COLO829 (cell line): ENCODE data around the gene DIS3L2.
"Not testable (repeated sequence)": the region's sequence is repeated elsewhere in the genome, so short reads cannot be mapped to it uniquely, and the experiment has no call there.

Source experiments
- DNase-seq: peaks from one replicate; pipeline ENCODE4 v3.0.0; 2012; ENCODE audit warnings: low spot score

DIS3L2 gene

DNA sequence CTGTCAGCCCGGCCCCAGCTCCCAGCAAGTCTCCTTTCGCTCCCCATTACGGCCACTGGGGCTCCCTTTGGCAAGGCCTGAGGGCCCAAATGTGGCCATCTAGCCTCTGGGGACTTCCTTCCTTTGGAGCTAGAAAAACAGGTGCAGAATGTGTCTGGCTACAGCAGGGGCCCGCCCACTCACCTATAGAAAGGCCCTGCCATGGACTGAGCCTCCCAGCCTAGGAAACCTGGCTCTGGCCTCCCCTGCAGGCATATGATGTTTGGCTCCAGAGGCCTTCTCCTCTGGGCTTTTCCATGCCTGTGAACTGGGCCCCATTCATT is 361.8 kb downstream of the DIS3L2 start:
- no peak for DNase-seq

DNA sequence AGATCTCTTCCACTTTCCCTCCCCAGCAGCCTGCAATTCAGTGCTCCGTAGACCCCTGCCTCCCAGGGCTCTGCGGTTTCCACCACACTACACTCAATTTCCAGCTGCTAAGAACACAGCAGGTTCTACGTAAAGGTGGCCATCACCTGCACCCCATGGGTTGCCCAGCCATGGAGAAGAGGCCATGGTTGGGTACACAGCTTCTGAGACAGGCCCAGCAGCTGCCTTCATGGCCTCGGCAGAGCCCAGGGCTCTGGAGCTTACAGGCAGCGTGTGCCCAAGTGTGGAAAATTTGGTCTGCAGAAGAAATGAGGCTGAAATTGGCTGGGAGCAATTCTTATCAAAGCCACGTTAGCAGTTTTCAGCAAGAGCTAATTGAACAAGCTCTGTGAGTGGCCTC is 362.5 kb downstream of the DIS3L2 start:
- not testable (repeated sequence) for DNase-seq

DNA sequence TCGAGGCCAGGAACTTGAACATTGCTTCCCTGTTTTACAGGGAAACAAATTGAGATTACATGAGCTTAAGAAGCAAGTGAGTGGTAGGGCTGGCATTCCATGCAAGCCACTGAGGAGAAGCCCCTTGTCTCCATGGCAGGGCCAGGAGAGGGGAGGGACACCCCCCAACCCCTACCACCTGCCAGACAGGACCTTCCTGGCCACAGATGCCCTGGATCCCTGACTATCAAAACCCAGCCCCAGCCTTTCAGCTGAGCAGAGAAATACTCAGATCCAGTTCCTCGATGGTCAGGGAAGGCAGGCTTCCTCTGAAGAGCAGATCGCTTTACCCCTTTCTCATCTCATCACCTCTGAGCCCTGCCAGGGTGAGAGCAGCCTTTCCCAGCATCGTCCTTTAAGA is 363.3 kb downstream of the DIS3L2 start:
- no peak for DNase-seq

DNA sequence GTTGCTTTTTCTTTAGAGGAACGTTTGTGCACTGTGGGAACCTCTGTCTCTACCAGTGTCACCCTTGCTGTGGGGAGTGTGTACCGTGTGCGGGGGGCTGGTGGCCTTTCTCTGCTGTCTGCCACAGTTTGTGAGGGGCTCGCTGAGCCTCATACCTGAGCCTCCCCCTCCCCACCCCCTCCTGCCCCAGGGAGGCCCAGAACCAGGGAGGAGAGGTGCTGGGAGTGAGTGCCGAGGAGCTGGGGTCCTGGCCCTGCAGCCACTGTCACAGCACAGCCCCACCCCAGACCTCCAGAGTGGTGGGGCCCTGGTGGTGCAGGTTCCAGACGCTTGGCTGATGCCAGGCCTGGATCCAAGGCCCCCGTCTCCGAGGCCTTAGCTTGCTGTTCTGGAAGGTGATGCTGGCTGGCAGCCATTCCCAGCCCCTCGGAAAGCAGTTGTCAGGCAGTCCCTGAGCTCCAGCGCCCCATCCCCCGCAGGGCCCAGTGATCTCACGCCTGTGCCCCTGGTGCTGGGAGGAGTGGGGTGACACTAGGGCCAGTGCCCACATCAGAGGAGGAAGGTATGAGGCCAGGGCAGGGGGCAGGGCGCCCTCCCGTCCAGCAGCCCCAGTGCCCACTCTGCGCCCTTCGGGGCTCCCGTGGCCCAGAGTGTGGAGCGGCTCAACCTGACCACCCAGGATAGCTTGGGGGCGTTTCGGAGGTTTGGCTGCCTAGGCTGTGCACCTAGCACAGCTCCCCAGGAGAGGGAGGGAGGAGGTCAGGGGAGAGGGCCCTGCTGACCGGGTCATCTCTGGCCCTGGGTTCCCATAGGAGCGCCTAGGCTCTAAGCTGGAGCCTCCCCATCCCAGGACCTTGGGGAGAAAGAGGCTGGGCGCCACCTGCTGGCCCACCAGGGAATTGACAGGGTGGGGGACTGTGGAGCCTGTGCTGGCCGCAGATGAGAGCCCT is 364.1 kb downstream of the DIS3L2 start:
- no peak for DNase-seq

DNA sequence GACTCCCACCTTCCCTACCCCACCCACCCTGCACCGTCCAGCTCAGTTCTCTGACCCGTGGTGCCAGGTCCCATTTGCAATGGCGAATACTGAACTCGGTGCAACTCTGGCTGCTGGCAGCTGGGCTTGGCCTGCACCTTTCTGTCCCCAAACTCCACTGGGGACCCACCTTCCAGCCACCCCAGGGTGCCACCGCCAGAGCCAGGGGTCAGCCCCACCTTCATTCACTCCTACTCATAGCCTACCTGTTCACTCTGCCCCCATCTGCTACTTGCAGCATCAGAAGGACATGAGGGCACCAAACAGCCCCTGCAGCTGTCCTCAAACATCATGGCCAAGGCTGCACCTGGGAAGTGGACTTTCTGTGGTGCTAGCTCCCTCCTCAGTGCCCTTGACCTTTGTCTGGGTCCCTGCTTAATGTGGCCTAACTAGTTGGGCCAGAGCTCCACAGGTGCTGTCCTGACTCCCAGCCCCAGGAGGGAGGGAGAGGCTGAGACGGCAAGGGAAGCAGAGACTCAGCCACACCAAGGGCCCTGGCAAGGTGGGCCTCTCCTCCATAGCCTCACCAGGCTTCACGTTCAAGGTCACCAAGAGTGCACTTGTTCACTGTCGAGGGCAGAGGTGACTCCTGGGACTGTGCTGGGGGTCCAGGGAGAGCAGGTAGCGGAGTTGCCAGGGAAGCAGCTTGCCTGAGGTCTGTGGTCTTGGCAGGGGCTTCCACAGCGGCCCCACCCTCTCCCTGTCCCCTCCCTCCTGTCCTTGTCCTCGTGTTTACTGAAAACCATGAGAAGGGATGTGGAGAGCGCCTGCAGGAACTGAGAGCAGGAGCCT is 365.0 kb downstream of the DIS3L2 start:
- not testable (repeated sequence) for DNase-seq

DNA sequence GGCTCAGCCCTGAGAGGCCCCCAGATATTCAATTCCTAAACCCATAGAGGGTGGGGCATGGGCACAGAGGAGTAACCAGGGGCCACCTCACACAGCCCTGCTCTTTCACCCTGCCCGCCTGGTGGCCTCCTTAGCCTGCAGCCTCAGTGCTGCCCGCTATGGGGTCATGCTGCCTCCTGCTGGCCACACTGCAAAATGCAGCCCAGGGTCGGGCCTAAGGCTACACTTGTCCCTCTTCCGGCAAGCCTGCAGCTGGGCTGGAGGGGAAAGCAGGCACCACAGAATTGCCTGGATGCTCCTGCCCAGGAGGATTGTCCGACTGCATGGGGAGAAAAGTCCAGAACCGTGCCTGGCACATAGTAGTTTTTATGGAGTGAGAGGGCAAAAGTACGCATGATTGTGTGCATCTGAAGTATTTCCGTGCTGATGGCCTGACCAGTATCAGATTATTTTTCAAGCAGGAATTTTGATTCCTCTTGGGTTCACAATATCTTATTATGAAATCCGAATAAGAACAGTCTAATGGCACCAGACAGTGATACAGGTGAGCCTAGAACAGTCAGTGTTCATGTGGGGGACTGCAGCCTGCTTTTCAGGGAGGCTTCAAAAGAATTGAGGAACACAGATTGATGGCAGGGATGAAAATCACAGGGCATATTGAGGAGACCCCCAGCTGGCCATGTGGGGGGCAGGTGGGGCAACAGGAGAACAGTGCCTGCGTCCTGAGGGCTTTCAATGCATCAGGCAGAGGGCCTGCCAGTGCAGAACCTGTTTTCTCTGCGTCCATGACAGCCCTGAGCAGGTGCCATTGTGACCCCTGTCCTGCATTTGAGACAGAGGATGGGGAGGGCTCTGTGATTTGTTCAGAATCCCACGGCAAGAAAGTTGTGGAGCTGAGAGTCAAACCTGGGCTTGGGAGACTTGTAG is 365.9 kb downstream of the DIS3L2 start:
- peak; percentile 34 for DNase-seq

DNA sequence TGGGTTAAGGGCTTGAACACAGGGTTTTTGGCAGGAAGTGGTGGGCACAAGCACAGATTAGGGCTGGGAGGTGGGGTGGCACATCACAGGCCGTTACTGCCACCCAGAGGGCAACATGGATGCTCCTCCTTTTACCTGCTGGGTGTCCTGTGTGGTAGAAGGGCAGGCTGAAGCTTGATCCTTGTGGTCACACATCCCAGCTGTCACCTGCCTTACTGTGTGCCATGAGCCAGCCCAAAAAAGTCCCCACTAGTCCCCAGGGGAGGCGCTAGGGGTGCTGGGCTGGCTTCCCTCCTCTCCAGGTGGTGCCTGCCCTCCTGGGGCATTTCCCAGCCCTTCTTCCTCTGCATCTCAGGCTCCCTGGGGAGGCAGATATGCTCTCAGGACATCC is 366.5 kb downstream of the DIS3L2 start:
- no peak for DNase-seq

DNA sequence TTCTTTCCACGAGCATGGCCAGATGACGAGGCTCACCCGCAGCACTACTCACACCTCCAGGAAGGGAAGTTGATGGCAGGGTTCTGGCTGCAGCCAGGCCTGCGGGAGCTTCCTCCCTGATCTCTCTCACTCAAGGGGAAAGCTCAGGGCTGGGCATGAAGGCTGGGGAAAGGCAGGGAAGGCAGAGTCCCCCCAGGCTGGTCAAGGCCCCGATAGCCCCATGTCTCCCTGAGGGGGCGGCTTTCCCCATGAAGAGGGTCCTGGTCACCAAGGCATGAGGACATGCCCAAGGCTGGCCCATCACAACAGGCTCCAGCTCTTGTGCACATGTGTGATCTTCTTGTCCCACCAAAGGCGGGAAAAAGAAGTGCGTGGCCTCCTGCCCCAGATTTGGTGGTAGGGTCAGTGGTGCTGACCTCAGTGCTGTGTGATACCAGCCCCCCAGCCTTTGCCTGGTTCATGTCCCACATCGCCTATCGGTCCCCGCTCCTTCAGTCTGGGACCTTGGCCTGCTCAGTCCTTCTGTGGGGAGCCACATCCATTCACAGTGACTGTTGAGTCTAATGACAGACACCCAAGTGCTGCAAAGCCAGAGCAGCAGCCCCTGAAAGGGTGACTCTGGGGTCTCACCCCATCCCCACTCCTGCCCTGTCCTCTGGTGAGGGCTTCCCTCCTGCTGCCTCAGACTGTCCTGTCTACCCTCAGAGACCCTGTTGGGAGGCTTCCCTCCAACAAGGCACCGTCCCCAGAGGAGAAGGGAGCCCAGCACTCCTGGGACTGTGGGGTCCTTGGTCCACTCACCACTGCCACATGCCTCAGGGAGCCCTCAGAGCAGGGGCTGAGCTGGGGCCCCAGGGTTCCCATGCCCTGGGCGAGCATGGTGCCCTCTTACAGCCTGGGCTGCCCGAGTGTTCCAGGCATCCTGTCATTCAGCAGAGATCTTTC is 367.3 kb downstream of the DIS3L2 start:
- no peak for DNase-seq

DNA sequence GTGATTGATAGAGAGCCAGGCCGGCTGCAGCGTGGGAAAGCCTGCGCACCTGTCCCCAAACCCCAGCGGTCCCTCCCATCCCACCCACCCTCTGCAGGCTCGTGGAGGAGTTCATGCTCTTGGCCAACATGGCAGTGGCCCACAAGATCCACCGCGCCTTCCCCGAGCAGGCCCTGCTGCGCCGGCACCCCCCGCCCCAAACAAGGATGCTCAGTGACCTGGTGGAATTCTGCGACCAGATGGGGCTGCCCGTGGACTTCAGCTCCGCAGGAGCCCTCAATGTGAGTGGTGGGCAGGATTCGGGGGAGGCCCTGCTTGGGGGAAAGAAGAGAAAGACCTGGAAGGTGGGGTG is 368.2 kb downstream of the DIS3L2 start:
- no peak for DNase-seq

DNA sequence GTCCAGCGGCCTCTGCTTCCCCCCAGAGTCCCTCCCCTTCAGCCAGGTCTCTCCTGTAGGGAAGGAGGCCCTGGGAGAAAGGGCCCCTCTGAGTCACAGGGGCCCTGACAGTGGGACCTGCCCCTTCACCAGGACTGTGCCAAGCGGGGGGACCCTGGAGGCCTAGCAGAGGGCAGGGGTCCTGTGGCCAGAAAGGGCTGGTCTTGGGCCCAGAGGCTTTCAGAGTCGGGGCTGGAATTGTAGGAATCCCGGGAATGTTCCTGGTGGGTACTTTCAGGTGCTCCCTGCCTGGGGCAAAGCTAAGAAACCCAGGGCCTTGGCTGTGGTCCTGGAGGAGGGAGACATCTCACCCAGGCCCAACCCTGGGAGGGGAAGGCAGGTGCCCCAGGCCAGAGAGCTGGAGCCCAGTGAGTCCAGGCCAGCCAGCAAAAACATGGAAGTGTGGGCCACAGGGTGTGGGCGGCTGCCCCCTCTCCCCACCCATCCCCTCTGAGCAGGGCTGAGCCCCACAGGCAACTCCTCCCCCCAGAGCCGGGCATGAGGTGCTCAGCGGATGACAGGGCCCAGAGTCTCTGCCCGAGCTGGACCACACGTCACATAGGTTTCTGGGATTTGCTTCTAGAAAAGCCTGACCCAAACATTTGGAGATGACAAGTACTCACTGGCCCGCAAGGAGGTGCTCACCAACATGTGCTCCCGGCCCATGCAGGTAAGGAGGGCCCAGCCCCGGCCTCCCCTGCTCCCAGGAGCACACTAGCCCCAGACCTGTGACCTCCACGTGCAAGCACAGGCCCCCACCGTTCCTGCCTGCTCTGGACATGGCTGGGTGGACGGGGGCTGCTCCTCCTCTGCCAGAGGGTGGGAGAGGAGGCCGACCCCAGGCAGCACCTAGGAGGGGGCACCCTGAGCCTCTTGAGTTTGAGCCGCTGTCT is 368.8 kb downstream of the DIS3L2 start:
- no peak for DNase-seq

DNA sequence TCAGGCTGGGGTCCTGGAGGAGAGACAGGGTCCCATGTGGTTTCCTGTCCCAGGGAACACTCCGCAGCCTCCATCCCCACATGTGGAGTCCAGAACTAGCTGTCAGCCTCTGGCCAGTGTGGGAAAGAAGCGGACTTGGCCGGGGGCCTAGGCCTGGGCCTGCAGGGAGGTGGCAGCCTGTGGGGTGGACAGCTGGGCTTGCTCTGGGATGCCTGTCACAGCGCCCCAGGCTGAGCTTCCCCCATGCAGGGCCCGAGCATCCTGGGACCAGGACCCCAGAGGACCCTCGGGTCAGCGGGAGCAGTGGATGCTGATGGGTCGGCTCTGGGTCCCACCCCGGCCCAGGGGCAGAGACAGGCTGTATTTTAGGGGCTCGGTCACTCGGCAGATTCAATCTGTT is 369.5 kb downstream of the DIS3L2 start:
- not testable (repeated sequence) for DNase-seq

DNA sequence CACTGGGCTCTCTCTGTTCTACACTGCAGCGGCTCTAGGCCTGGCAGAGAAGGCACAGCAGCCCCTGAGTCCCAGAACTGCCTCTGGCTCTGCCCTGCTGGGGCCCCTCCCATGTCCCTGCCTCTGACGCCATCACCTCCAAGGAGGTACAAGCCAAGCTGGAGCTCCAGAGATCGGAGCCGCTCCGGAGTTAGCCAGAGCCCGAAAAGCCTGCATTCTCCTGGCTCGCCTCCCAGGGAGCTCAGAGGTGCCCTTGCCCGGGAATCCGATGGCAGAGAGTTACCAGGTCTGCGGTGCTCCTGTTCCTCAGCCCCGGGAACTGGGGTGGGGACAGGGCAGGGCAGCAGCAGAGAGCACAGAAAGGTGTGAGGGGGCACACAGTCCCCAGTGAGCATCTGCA is 370.1 kb downstream of the DIS3L2 start:
- not testable (repeated sequence) for DNase-seq

DNA sequence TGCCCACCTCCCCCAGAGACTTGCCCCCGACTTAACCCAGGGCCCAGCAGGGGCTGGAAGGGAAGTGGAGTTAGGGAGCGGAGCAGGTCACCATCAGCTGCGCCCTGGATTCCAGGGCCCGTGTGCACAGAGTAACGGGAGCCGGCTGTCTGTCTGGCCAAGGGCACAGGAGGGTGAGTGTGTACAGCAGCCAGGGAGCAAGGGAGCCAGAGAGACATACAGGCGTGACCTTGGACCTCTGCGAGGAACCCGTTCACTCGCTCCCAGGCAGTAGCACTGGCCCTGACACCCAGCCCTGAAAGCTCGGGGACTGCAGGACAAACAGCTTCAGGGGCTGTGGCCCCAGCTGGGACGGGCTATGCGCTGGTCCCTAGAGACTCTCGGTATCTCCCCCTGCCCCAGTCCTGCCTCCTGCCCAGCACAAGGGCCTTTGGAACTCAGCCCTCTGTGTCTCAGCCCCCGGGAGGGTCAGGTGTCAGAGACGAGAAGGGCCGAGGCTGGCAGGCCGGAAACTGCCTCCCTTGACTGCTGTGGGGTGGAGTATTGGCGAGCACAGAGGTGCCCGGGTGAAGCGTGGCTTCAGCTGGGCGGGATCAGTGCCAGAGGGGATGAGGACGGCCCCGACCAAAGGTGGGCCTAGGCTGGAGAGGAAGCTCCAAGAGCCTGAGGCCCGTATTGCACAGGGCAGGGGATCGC is 370.9 kb downstream of the DIS3L2 start:
- DNase-seq = not testable (repeated sequence)

DNA sequence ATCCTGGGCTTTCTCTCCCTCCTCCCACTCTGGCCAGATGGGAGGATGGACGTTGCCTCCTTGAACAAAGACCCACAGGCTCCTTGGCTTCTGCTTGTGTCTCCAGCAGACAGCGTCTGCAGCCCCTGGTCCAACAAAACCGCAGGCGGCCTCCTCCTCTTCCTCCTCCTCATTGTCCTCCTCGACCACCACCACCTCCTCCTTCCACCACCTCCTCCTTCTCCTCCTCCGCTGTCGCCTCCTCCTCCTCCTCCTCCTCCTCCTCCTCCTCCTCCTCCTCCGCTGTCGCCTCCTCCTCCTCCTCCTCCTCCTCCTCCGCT is 371.4 kb downstream of the DIS3L2 start:
- no peak for DNase-seq

DNA sequence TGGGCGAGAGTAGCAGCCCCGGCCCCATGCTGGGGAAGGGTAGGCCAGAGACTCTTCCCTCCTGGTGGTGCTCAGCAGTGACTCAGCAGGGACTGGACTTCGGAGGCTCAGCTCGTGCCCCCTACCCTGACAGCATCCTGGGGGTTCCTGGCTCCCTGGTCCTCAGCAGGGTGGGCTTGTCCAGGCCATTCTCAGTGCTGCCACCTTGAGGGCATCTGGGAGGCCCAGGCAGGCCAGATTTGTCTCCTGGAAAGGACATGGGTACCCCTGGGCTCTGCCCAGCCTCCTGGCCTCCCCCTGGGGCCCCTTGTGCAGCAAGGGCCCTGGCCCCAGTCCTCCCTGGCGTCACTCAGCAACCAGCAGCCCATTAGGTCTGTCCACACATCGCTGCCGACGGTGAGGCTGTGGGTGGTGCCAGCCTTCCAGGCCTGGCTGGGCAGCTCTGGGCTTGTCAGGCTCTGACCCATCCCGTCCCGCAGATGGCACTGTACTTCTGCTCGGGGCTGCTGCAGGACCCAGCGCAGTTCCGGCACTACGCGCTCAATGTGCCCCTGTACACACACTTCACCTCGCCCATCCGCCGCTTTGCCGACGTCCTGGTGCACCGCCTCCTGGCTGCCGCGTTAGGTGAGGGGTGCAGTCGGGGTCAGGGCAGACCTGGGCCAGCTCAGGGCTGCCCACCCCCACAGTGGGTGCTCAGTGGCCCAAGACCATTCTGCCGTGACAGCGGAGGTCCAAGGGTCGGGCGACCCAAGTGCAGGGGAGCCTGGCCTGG is 372.0 kb downstream of the DIS3L2 start:
- no peak for DNase-seq

DNA sequence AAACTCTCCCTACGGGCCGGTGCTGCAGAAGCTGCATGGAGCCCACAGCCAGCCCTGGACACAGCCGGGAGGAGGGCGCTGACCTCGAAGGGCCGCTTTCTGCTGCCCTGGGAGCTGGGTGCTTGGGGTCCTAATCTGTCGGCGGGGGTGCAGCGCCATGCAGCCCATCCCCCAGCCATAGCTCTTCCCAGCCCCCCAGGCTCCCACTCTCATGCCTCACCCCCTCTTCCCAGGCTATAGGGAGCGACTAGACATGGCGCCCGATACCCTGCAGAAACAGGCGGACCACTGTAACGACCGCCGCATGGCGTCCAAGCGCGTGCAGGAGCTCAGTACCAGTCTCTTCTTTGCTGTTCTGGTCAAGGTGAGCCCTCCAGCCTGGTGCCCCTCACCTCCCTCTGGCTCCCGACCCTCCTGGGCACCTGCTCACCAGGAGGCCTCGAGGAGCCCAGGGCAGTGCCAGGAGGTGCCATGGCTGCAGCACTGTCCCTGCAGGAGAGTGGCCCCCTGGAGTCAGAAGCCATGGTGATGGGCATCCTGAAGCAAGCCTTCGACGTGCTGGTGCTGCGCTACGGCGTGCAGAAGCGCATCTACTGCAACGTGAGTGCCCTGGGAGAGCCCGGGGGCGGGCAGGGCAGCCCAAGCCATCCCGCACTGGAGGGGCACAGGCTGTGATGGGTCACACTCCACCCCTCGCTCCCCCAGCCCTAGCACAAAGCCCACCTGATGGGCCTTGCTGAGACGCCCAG is 372.8 kb downstream of the DIS3L2 start:
- DNase-seq = not testable (repeated sequence)

DNA sequence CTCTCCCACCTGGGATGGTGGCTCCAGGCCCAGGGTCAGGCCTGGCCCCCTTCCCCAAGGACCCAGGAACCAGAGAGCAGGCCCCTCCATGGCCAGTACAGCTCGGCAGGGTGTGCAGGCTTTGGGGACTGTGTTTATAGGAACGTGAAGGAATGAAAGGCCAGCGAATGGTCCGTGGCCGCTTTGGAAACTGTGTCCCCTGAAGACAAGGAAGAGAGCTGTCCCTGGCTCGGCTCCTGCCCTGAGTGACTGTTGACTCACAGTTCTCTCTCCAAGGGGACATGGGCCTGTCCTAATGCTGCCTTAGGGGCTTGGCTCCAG is 373.3 kb downstream of the DIS3L2 start:
- not testable (repeated sequence) for DNase-seq
